CD4-positive, alpha-beta T cell treated with Interleukin-6 at 100 ng/mL for 8 hours (primary cell): ENCODE data around the gene SMAD6.

Experiments used
- DNase-seq: peaks from one replicate; pipeline ENCODE4 v3.0.0-alpha.2; 2020; ENCODE audit warnings: mixed read lengths, low spot score

The SMAD6 gene

DNA sequence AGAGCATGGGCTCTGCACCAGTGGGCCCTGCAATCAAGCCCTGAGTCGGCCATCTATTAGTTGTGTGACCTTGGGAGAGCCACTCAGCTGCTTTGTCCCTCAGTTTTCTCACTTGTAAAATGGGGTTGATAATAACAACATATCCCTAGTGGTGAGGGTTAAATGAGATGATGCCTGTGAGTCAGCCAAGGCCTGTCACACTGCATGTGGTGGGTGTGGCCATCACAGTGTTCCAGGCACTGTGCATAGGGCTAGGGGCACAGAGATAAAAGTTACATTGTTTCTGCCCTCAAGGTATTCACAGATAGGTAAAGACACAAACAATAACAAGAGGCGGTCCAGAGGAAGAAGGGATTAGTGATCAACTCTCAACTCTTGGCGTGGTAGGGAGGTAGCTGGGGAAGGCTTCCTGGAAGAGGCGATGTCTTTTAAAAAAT is 19.5 kb downstream of the SMAD6 start:
- DNase-seq, result no peak

- no peak for DNase-seq
These were observed 19.9 kb downstream of the SMAD6 start for GRCh38 chr15:66721954-66722353.

DNA sequence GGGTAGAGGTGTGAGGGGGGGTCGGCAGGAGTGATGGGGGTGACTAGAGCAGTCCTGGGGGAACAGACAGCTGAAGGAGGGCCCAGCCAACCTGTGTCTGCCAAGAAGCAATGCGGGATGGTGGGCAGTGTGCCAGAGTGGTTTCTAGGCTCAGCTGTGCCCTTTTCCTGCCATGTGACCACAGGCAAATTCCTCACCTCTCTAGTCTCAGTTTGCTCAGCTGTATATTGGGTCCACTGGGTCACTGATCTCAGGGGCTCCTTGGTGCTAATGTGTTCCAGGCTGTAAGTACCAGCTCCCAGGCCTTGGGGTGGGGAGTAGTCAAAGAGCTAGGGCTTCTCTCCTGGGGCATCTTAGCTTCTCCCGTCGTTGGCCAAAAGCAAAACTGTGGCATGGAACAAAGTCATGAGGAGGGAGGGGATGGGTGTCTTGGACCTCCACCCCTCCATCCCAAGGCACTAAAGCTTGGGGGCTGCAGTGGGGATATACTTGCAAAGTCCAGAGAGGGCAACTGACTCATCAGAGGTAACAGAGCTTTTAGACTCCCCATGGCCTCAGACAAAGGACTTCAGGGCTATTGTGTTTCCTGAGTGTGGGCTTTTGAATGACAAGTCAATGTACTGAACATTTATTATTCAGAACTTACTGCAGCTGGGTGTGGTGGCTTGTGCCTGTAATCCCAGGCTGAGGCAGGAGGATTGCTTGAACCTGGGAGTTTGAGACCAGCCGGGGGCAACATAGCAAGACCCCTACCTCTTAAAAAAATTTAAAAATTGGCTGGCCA is 20.9 kb downstream of the SMAD6 start:
- DNase-seq, result no peak

GRCh38 chr15:66723826-66724731 is 22.0 kb downstream of the SMAD6 start:
- DNase-seq, result no peak

DNA sequence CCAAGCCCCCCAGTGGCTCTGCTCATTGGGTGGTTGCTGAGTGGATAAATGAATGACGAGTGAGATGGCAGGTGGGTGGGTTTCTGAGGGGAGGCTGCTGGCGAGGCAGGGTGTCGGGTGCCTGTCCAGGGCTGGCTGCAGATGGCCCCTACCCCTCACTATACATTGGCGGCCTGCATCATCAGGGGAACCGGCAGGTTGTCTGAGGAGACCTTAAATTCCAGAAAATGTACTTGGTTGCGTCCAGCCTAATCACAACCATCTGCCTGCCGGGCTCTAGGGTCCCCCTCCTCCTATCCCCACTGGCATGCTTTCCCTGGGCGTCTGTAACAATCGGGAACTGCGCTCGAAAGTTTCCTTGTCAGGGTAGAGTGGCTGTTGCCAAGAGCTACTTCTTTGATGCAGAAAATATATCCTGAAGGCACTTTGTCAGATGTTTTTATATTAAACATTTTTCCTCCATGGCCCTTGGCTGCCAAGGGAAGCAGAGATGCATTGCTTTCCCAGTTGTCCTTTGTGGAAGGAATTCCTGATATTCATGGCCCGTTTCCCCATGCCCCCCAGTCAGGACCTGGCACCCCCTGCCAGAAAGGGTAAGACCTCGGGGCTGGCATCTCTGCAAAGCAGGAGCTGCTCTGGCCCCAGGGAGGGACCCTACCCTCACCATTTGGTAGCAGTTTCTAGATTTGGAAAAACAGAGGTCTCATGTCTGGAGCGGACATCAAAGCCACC is 22.9 kb downstream of the SMAD6 start:
- no peak for DNase-seq

GRCh38 chr15:66725464-66725785 is 23.4 kb downstream of the SMAD6 start:
- no peak for DNase-seq

- no peak for DNase-seq
These were observed 24.4 kb downstream of the SMAD6 start for GRCh38 chr15:66726386-66726785.

- no peak for DNase-seq
These were observed 27.4 kb downstream of the SMAD6 start for GRCh38 chr15:66729331-66729951.

- no peak for DNase-seq
These were observed 28.4 kb downstream of the SMAD6 start for GRCh38 chr15:66730168-66731021.

DNA sequence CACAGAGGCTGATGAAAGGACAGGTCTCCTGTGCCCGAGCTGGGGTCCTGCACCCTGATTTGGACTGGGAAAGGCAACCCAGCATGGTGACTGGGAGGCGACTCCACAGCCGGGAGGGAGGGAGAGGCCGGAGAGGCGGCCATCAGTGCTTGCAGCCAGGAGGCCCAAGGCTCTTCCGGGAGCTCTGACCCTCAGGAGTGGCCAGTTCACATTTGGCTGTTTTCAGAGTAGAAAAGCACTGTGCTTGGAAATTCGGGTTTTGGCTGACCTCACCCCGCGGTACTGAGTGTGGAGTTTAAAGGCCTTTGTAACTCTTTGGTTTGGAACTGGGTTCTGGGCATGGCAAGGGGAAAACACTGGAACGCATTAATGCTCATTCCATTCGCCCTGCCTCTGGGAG is 31.9 kb downstream of the SMAD6 start:
- DNase-seq, result no peak

- no peak for DNase-seq
These were observed 33.2 kb downstream of the SMAD6 start for GRCh38 chr15:66734961-66735908.

- DNase-seq, result no peak
These were observed 33.9 kb downstream of the SMAD6 start for GRCh38 chr15:66735909-66736305.

DNA sequence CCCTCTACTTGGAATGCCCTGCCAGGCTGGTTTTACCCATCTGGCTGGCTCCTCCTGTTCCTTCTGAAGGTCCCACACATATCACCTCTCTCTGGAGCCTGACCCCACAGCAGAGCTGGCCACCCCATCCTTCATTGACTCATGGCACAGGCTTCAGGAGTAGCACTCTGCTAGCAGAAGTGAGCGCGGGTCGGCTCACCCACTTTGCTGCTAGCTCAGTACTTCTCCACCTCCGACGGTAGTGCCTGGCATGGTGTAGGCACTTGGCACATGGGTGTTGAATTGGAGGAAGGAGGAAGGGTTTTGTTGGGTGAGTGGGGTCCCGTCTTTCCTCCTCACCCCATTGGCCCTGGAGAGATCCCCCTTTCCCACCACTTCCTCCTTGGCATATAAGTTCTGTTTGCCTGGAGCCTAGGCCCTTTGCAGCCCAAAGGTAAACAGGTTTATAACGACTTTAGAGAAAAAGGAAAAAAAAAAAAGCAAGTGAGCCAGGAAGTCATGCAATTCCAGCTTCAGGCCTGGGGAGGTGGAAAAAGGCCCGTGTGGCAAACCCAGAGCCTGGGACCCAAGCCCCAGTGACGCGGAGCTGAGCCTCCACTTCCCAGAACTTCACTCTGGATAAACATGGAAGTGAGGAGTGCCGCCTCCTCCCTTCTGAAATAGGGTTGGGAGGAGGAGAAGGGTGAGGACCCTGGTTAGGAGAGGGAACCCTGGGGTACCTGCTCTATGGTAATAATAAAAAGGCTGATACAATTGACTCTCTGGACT is 35.4 kb downstream of the SMAD6 start:
- no peak for DNase-seq

DNA sequence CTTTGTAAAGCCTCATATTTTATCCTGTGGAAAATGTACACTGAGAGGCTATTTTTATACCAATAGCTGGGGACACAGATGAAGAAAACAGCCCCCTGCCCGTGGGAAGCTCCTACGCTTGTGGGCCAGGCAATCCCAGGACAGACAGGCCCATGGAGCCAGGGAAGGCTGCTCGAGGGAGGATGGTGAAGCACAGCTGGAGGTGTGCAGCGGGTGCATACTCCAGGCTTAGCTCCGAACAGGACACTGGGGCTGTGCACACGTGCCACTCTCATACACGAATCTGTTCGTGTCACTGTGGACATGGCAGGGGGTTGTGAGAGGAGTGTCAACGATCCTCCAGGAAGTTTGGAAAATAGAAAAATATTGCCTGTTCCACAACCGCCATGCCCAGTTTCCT is 36.1 kb downstream of the SMAD6 start:
- no peak for DNase-seq

- DNase-seq, result no peak
These were observed 36.6 kb downstream of the SMAD6 start for GRCh38 chr15:66738595-66738994.

- no peak for DNase-seq
These were observed 37.3 kb downstream of the SMAD6 start for GRCh38 chr15:66739287-66739686.

- DNase-seq, result no peak
These were observed 38.8 kb downstream of the SMAD6 start for GRCh38 chr15:66740802-66741201.

DNA sequence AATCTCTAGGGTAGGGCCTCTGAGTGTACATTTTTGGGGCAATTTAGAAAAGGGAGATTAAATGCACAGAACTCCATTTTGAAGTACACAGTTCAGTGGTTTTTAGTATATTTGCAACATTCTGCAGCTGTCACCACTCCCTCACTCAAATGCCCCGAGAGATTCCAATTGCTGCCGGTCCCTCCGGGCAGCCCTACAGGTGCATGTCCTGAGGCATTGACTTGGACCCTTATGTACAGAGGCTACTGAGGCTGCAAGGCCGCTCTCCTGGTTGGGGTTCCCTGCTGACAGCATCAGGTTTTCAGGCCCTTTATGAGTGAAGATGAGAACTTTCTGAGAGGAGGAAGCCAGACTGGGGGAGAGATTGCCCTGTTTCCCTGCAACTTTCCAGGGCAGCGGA is 39.6 kb downstream of the SMAD6 start:
- no peak for DNase-seq

- DNase-seq, result no peak
These were observed 40.2 kb downstream of the SMAD6 start for GRCh38 chr15:66742286-66742685.
